NCI-H1930 (cell line): Measurements from ENCODE around the gene CHST5.

Experiments used
- DNase-seq, 2 experiments: peaks; one replicate each; lab custom pipeline; 2025; lab: John Stamatoyannopoulos, UW

The CHST5 gene

DNA sequence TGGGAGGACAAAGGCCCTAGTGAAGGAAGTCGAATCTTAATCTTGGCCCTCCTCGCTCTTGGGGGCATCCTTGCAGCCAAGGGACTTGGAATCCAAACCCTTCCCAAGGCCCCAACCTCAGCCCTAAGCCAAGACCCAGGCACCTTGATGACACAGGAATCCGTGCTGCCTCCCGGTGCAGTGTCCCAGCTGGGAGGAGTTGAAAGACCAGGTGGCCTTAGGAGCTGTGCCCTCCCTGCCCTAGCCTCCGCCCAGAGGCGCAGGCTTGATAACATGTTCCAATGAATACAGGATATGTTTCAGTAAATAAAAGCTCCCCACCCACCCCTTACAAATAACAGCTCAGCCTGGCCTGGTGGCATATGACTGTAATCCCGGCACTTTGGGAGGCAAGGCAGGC is at the start of gene CHST5:
CHST5 (minus strand) TSS at position 208 of the 400 bp plus-strand sequence. CDS start 5,724 bp downstream, outside the sequence.
- DNase-seq: no peak

DNA sequence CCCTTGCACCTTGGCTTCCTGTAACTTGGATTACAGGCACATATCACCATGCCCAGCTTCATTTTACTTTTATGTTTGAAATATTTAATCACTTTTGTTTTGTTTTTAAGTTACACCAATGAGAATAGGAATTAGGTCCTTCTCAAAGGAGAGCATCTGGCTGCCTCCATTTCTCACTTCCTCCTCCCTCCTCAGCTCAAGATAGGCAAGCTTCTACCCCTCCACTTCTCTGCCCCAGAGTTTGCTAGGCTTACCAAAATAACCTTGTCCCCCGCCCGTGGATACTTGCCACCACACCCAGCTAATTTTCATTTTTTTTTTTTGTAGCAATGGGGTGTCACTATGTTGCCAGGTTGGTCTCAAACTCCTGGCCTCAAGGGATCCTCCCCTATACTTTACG is 48.2 kb upstream of the CHST5 start:
- DNase-seq: no peak

DNA sequence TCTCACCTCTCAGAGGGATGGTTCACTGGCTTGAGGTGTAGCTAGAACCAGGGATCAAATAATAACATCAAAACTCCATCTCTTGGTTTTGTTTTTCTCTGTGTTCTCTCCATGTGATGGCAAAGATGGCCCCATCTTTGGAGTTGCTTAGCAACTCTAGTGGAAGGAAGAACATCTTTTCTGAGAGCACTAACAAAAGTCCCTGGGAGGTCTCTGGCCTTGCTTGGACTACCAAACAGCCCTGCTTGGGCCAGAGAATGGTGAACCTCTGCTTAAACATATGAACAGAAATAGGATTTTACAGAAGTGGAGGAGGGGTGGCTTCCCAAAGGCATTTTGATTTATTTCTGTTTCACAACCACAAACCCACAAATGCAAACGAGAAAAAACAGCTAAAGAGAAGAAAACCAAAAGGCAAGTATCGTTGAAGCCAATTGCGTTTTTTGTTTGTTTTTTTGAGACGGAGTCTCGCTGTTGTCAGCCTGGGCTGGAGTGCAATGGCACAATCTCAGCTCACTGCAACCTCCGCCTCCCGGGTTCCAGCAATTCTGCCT is 43.5 kb upstream of the CHST5 start:
- DNase-seq: no peak

- DNase-seq: no peak
These were observed 42.8 kb upstream of the CHST5 start for GRCh38 chr16:75578725-75579124.

GRCh38 chr16:75578212-75578611 is 42.3 kb upstream of the CHST5 start:
- no peak for DNase-seq

DNA sequence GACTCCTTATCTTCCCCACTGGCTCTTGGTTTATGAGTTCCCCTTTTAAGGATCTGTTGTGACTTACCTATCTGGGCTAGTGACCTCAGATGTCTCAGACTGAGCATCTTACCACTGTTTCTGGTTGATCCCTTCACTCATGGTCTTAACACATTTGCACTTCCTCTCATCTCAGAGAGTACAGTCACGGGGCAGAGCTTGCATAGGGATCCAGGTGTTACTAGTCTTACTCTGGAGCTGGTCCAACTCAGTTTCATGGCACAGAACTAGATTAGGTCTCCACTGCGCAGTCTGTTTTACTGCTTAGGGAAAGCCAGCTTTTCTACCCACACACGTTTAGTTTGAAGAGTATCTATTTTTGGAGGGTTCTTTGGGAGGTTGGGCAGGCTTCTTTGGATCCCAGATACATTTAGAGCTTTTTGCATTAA is 40.5 kb upstream of the CHST5 start:
- no peak for DNase-seq

DNA sequence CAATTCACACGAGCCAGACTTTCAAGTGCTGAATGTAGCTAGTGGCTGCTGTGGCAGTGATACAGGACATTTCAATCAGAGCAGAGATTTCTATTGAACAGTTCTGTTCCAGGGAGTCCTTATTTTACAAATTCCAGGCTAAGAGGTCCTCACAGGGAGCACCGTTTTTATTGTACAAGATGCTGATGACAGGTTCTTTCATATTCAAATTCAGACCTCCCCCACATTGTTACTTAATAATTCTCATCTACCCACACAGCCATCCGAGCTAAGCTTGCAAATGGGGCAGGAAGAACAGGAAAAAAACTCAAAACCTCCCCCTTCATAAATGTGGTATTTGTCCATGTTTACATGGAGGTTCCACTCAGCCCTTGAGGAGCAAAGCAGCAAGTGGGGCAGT is 40.0 kb upstream of the CHST5 start:
- no peak for DNase-seq

GRCh38 chr16:75573955-75574354 is 38.0 kb upstream of the CHST5 start:
- no peak for DNase-seq

DNA sequence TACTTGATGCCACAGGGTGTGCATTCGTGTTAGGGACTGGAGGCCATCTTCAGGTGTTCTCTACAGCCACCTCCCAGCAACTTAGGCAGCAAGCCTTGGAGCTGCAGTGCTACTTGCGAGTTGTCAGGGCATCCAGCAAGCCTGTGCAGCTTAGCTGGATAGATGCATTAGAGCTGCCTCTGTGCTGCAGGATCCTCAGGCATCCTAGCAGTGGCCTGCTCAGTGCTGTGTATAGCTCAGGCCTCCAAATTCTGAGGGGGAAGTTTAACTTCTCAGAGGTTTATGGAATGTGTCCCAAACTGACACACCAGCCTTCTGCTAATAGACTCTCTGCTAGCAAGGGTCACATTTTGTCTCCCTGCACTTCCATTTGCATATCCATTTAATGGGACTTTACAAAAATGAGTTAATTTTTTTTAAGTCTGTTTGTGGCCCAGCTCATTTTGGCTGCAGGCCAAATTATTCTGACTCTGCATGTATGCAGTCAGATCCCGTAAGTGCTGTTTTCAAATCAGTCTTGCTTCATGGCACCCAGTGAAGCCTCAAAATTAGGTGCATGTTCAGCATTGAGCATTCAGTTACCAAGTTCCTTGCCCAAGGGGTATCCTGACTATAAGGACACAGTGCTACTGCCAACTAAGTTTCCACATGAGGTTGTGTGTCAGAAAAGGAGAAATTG is 37.1 kb upstream of the CHST5 start:
- DNase-seq: no peak

DNA sequence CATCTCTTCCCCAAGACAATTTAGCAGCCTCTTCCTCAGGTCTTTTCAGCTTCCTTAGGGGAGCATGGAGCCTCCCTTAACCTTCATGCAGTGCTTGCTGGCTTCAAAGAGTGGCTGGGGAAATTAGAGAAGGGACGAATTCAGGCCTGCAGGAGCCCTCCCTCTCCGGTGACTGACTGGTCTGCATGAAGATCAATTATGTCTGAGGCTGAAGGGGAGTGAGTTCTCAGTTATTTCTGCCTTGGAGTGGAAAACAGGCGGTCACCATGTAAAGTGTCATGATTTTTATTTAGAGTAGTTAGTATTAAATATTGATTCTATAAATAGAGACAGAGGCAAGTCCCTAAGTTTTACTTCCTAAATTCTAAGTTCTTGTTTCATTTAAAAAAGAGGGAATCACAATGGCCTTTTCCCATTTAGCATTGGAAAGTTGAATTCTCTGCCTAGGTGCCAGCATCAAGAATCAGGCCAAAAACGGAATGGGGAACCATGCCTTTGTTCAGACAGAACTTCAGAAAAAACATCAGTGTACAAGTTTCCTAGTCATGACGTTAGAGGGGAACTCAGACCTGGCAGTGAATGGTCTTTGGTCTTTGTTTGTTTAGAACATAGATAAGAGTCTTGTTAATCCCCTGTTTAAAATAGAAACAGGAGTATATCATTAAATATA is 34.6 kb upstream of the CHST5 start:
- DNase-seq: no peak

DNA sequence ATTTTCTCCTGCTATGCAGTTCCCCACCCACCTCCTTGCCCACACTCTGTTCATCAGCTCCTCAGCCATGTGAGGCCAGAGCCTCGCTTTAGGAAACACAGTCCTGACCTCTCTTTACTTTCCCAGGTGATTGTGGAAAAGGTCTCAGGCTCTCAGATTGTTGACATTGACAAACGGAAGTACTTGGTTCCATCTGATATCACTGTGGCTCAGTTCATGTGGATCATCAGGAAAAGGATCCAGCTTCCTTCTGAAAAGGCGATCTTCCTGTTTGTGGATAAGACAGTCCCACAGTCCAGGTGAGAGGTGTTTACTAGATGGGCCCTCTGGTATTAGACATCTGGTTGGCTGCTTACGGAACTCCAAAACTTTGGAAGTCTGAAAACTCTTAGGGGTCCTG is 32.0 kb upstream of the CHST5 start:
- DNase-seq: no peak

DNA sequence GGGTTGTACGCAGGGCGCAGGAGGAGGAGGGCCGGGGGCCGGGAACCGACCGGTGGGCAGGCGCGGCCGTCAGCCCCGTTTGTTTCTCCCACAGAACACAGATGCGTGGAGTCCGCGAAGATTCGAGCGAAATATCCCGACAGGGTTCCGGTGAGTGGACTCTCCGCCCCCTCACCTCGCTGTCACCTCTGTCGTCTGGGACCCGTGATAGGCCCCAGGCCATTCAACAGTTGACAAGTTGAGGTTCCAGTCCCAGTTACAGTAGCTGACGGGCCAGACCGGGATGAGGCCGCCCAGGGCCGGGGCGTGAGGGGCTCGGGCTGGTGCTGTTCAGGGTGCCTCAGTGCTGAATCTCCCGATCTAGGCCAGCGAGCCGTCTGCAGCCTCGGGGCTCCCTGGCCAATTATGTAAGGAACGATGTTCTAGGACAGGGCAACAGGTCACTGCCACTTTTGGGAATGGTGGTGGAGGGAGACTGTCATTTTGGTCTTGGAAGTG is 30.9 kb upstream of the CHST5 start:
- DNase-seq: no peak

DNA sequence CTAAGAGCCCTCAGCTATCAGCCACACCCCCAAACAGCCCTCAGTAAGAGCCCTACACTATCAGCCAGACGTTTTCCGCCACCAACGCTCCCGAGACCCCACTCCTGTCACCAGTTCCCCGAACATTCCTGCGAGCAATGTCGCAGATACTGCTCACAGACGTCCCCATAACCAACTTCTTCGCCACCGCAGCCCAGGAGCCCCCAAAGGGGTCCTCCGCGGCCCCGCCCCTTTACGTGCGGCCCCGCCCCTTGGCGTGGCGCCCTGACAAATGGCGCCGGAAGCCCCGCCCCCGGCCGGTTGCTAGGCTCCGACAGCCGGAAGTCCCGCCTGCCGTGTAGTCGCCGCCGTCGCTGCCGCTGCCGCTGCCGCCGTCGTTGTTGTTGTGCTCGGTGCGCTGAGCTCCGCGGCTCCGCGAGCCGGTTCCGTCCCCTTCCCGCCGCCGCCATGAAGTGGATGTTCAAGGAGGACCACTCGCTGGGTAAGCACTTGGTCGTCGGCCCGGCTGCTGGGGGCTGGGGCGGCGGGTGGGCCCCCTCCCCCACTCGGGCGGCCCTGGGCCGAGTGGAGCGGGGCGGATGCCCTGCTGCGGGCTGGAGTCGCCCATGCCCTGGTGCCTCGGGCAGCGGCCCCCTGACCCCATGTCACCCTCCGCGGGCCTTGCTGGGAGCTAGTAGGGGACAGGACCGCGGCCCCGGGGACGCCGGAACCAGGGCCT is 30.3 kb upstream of the CHST5 start, which contains the start of gene GABARAPL2:
GABARAPL2 (plus strand) TSS at position 340 of the 718 bp plus-strand sequence; CDS start at position 448, 108 bp downstream.
- peak; percentile 31 to 77 for DNase-seq

DNA sequence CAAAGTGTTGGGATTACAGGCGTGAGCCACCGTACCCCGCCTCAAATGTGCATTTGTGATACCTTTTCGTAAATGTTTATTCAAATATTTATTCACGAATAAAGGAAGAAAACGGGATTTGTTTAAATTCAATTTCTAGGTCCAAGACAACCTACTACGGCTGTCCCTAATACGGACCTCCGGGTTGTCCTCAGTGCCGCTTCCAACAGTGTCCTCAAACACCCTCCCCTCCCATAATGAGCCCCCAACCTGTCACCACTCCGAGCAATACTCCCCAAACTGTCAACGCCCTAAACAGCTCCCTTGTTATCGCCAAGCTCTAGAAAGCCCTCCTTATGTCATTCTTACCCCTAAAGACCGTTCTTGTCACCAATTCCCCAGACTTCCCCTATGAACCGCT is 29.7 kb upstream of the CHST5 start:
- no peak for DNase-seq

DNA sequence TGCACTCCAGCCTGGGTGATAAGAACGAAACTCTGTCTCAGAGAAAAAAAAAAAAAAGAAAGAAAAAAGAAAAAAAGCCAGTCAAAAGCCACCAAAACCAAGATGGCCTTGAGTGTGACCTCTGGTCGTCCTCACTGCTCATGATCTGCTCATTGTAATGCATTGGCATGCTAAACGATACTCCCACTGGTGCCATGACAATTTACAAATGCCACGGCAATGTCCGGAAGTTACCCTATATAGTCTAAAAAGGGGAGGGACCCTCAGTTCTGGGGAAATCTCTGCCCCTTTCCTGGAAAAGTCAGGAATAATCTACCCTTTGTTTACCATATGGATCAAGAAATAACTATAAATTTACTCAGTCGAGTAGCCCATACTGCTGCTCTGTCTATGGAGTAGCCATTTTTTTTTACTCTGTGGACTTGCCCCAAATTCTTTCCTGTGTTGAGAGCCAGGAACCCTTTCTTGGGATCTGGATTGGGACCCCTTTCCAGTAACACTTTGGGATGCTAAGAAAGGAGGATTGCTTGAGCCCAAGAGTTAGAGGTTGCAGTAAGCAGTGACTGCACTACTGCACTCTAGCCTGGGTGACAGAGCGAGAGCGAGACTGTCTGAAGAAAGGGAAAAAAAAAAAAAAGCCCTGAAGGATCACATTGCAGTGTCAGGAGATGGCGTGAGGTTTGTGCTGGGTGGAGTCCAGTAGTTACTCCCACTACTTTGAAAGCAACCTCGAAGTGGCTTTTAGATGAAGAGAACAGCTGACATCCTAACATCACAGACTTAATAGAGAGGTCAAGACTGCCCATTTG is 23.9 kb upstream of the CHST5 start:
- no peak for DNase-seq

DNA sequence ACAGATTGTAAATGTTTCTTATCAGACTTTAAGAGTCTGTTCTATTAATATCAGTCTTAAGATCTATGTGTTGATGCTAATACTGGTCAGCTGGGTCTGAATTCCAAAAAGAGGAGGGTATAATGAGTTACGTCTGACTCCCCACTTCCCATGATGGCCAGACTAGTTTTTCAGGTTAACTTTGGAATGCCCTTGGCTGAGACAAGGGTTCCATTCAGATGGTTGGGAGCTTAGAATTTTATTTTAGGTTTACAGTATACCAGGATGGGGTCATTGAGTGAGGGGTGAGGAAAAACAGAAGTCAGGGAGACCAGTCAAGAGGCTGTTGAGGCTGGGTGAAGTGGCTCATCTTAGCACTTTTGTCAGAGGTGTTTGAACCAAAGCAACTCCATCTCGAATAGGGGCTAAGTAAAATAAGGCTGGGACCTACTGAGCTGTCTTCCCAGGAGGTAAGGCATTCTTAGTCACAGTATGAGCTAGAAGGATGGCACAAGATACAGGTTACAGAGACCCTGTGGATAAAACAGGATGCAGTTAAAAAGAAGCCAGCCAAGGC is 23.0 kb upstream of the CHST5 start:
- DNase-seq: no peak

GRCh38 chr16:75556431-75556950 is 20.6 kb upstream of the CHST5 start:
- no peak for DNase-seq

- peak; percentile 80 to 87 for DNase-seq
These were observed 20.0 kb upstream of the CHST5 start, which contains the start of gene TMEM231 for GRCh38 chr16:75555707-75556430. Gene TMEM231, minus strand, starts transcription at chr16:75556252. Its CDS starts 43 bp downstream, at chr16:75556209.

GRCh38 chr16:75555213-75555706 is 19.4 kb upstream of the CHST5 start:
- peak; percentile 66 to 73 for DNase-seq

DNA sequence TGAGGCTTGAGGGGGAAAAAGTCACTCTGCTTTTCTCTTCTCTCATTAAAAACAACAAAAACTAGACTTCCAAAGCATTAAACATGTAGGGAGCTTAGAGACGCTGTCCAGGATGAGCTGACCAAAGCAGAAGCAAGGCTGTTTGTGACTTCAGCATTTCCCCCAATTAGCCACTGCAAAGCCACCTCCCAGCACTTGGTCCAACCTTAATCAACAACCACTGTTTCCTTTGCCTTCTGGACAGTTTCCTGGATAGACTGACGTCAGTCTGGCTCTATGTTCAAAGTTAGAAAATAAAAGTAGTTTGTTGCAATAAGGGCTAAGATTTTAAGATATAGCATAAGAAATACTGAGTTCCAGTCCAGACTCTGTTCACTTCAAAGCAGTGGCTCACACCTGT is 17.0 kb upstream of the CHST5 start:
- DNase-seq: no peak
